CD14-positive monocyte (primary cell): ENCODE results near the gene TMEM203. TPM values are rescaled to one million over a fixed set of nuclear protein-coding genes. Genes with fewer than 3 reads are reported as not detected.

Experiments
- DNase-seq, 3 donors: peaks; one replicate each; pipeline ENCODE4 v3.0.0-alpha.2; 2011 to 2022
- H2AFZ ChIP-seq: 2 replicates; pipeline ENCODE4 v1.6.0; 2012; ENCODE audit warnings: mild to moderate bottlenecking, low read depth, low read length, inconsistent platforms; ENCODE audit not compliant: insufficient read depth, poor library complexity, severe bottlenecking
- H3K27ac ChIP-seq, 2 donors: 1 replicate in 1 of 2; 2 replicates in 1 of 2; pipeline ENCODE4 v1.5.1; 2012 to 2013; ENCODE audit warnings: low read length in 2 of 2, control low read depth in 1 of 2, inconsistent platforms in 1 of 2, low read depth in 1 of 2, mild to moderate bottlenecking in 1 of 2
- H3K27me3 ChIP-seq, 2 donors: one replicate each; pipeline versions ENCODE4 v1.6.0 to v1.6.1; 2011 to 2013; ENCODE audit warnings: low read length in 2 of 2; ENCODE audit not compliant: control insufficient read depth in 2 of 2, insufficient read depth in 2 of 2
- H3K36me3 ChIP-seq, 2 donors: replicated peaks in 1 of 2; 1 replicate in 1 of 2; 2 replicates in 1 of 2; pipeline versions ENCODE4 v1.5.1 to v1.6.1; 2012 to 2013; ENCODE audit warnings: low read length in 2 of 2, control low read depth in 1 of 2, inconsistent platforms in 1 of 2, mild to moderate bottlenecking in 1 of 2; ENCODE audit not compliant: insufficient read depth in 2 of 2, control insufficient read depth in 1 of 2
- H3K4me1 ChIP-seq, 2 donors: 1 replicate in 1 of 2; 2 replicates in 1 of 2; pipeline versions ENCODE4 v1.5.1 to v1.6.1; 2012 to 2013; ENCODE audit warnings: low read length in 2 of 2, control low read depth in 1 of 2, inconsistent platforms in 1 of 2, mild to moderate bottlenecking in 1 of 2, moderate library complexity in 1 of 2; ENCODE audit not compliant: insufficient read depth in 2 of 2, control insufficient read depth in 1 of 2
- H3K4me2 ChIP-seq: replicated peaks from 2 replicates; pipeline ENCODE3; 2012; ENCODE audit warnings: low read length, moderate library complexity, mild to moderate bottlenecking; ENCODE audit not compliant: poor library complexity, severe bottlenecking; ENCODE audit errors: extremely low read depth
- H3K4me3 ChIP-seq, 3 experiments: fragments of 200-600 bp in 1 of 3; sonication (generic) in 1 of 3; replicated peaks in 1 of 3; 1 replicate in 2 of 3; 2 replicates in 1 of 3; pipeline ENCODE4 v1.5.1; 2011 to 2013; ENCODE audit warnings: low read length in 3 of 3, mild to moderate bottlenecking in 3 of 3, control low read depth in 2 of 3, low read depth in 2 of 3, inconsistent platforms in 1 of 3, moderate library complexity in 1 of 3
- H3K79me2 ChIP-seq: 2 replicates; pipeline ENCODE4 v1.6.0; 2012; ENCODE audit warnings: mild to moderate bottlenecking, control low read depth, inconsistent platforms, low read length, moderate library complexity; ENCODE audit not compliant: insufficient read depth
- H3K9ac ChIP-seq: 2 replicates; pipeline ENCODE4 v1.6.0; 2017; ENCODE audit warnings: low read length, mild to moderate bottlenecking; ENCODE audit not compliant: insufficient read depth, poor library complexity, severe bottlenecking
- H3K9me3 ChIP-seq, 2 donors: replicated peaks in 1 of 2; 1 replicate in 1 of 2; 2 replicates in 1 of 2; pipeline versions ENCODE4 v1.5.1 to v1.6.1; 2012 to 2013; ENCODE audit warnings: low read length in 2 of 2, control low read depth in 1 of 2; ENCODE audit not compliant: control insufficient read depth in 1 of 2, insufficient read depth in 1 of 2
- H4K20me1 ChIP-seq: 2 replicates; pipeline ENCODE4 v1.6.0; 2012; ENCODE audit warnings: mild to moderate bottlenecking, low read length, control low read depth, moderate library complexity; ENCODE audit not compliant: insufficient read depth
- H3K27ac Mint-ChIP-seq, 7 donors: one replicate each; pipeline ENCODE4 v1.8.0; 2020; ENCODE audit warnings: mild to moderate bottlenecking in 7 of 7, mixed read lengths in 7 of 7, moderate library complexity in 6 of 7, inconsistent platforms in 2 of 7
- H3K27me3 Mint-ChIP-seq, 3 donors: one replicate each; pipeline ENCODE4 v1.8.0; 2021 to 2022; ENCODE audit warnings: low read depth in 3 of 3, mild to moderate bottlenecking in 3 of 3, mixed read lengths in 3 of 3, moderate library complexity in 3 of 3, inconsistent platforms in 1 of 3
- H3K36me3 Mint-ChIP-seq, 2 donors: one replicate each; pipeline ENCODE4 v1.8.0; 2020; ENCODE audit warnings: mixed read lengths in 2 of 2, inconsistent platforms in 1 of 2, mild to moderate bottlenecking in 1 of 2
- H3K4me1 Mint-ChIP-seq: one replicate; pipeline ENCODE4 v1.8.0; 2020; ENCODE audit warnings: mild to moderate bottlenecking, mixed read lengths
- H3K4me3 Mint-ChIP-seq, 2 donors: one replicate each; pipeline ENCODE4 v1.8.0; 2020; ENCODE audit warnings: mild to moderate bottlenecking in 2 of 2, mixed read lengths in 2 of 2, moderate library complexity in 1 of 2
- H3K9me3 Mint-ChIP-seq, 7 donors: one replicate each; pipeline ENCODE4 v1.8.0; 2020 to 2022; ENCODE audit warnings: mixed read lengths in 7 of 7, mild to moderate bottlenecking in 6 of 7, moderate library complexity in 6 of 7, inconsistent platforms in 2 of 7
- CTCF ChIP-seq: fragments of 200-600 bp; IDR thresholded peaks from one replicate; pipeline ENCODE4 v1.8.0; 2022; ENCODE audit warnings: antibody characterized with exemption, mild to moderate bottlenecking
- WGBS: methylation state at CpG from one replicate; pipeline ENCODE4 v1.1.5; 2013; ENCODE audit warnings: missing lambda C conversion rate; ENCODE audit not compliant: insufficient coverage; 5-methylcytosine and 5-hydroxymethylcytosine counted together
- intact Hi-C, 2 donors: fragments of 100-400 bp; cut with micrococcal nuclease; formaldehyde crosslinking; loops; one replicate each; pipeline versions ENCODE4 v1.15.0 to v1.15.1; 2023
- polyA plus RNA-seq, 3 donors: library from polyadenylated mRNA; depleted of rRNA in 1 of 3; unstranded in 2 of 3; stranded (reverse) in 1 of 3; fragments of 300-500 nt in 2 of 3; fragments of >200 nt in 1 of 3; fragmentation: Illumina TruSeq in 2 of 3; gene quantifications; 1 replicate in 2 of 3; 2 replicates in 1 of 3; pipeline ENCODE4 v1.2.3, GENCODE V29; 2012 to 2021

Gene TMEM203
- polyA plus RNA-seq, 3 donors: 13.1 to 88.1 (median 76.1) TPM

- H3K4me1 Mint-ChIP-seq: peaks cover 6% of the 10 kb centered on the region
- Histone ChIP-seq H3K4me2 (no peak overlapping the region), H2AFZ (no peak overlapping the region), H3K9me3 (peaks cover 4 to 17% of the 10 kb centered on the region in 2 donors), H3K9ac (no peak overlapping the region), H4K20me1 (no peaks in the 10 kb centered on the region), H3K4me1 (peaks cover 3 to 13% of the 10 kb centered on the region in 2 donors), H3K4me3 (no peak overlapping the region), H3K36me3 (no peaks in the 10 kb centered on the region), H3K27ac (no peak overlapping the region), H3K27me3 (peaks cover 8 to 96% of the 10 kb centered on the region in 2 donors), H3K79me2 (no peaks in the 10 kb centered on the region)
- intact Hi-C loops: no loop called here
- no peaks in the 10 kb centered on the region for H3K36me3 Mint-ChIP-seq
- WGBS: 5% methylated on average over 44 of the region's 71 CpGs
- no peak for DNase-seq
- H3K27ac Mint-ChIP-seq: no peak overlapping the region
- peaks cover 74 to 98% (median 89%) of the 10 kb centered on the region in 3 donors for H3K27me3 Mint-ChIP-seq
- peaks cover 0 to 23% (median 7%) of the 10 kb centered on the region in 7 donors for H3K9me3 Mint-ChIP-seq
- no peak for TF ChIP-seq CTCF
- peak overlapping the region in 1 of 2 donors; percentile 51 for H3K4me3 Mint-ChIP-seq
Measured at GRCh38 chr9:137161558-137162486, 43.6 kb downstream of the TMEM203 start.

- no peak overlapping the region for H3K27ac Mint-ChIP-seq
- Histone ChIP-seq H2AFZ (no peak overlapping the region), H3K79me2 (no peaks in the 10 kb centered on the region), H3K4me2 (no peak overlapping the region), H3K9ac (no peak overlapping the region), H3K27me3 (peaks cover 13 to 96% of the 10 kb centered on the region in 2 donors), H4K20me1 (no peaks in the 10 kb centered on the region), H3K4me3 (no peak overlapping the region), H3K36me3 (no peaks in the 10 kb centered on the region), H3K9me3 (peaks cover 6 to 17% of the 10 kb centered on the region in 2 donors), H3K4me1 (peaks cover 7 to 19% of the 10 kb centered on the region in 2 donors), H3K27ac (no peak overlapping the region)
- peaks cover 75 to 98% (median 89%) of the 10 kb centered on the region in 3 donors for H3K27me3 Mint-ChIP-seq
- DNase-seq: no peak
- TF ChIP-seq CTCF: no peak
- H3K9me3 Mint-ChIP-seq: peaks cover 0 to 25% (median 8%) of the 10 kb centered on the region in 7 donors
- intact Hi-C loops: no loop called here
- peak overlapping the region in 1 of 2 donors; percentile 69 for H3K4me3 Mint-ChIP-seq
- WGBS: 39% methylated on average over 53 of the region's 56 CpGs
- no peaks in the 10 kb centered on the region for H3K36me3 Mint-ChIP-seq
- H3K4me1 Mint-ChIP-seq: peaks cover 9% of the 10 kb centered on the region
Measured at GRCh38 chr9:137160716-137161557, 44.5 kb downstream of the TMEM203 start.
